SK-N-SH treated with all-trans-retinoic acid at 6 μM for 48 hours (cell line): ENCODE results near the gene LXN.

ENCODE experiments used
- ARNTL ChIP-seq: fragments of 450-650 bp; formaldehyde crosslinking; IDR thresholded peaks from 2 replicates; pipeline ENCODE4 v1.5.0; 2020; ENCODE audit warnings: low read depth, mild to moderate bottlenecking, moderate library complexity, borderline replicate concordance
- CSRNP3 ChIP-seq: fragments of 250-450 bp; sonication (Bioruptor Pico); IDR thresholded peaks from 2 replicates; pipeline ENCODE4 v1.5.1; 2021; ENCODE audit warnings: mild to moderate bottlenecking, moderate library complexity
- ESRRG ChIP-seq: fragments of 250-450 bp; sonication (Bioruptor Pico); IDR thresholded peaks from 2 replicates; pipeline ENCODE4 v1.6.1; 2021; ENCODE audit warnings: mild to moderate bottlenecking
- GLIS3 ChIP-seq: fragments of 250-450 bp; sonication (Bioruptor Pico); IDR thresholded peaks from 2 replicates; pipeline ENCODE4 v1.5.0; 2020; ENCODE audit warnings: mild to moderate bottlenecking, moderate library complexity
- PATZ1 ChIP-seq: fragments of 250-450 bp; sonication (Bioruptor Pico); IDR thresholded peaks from 2 replicates; pipeline ENCODE4 v1.8.0; 2020; ENCODE audit warnings: mild to moderate bottlenecking, moderate library complexity, borderline replicate concordance
- POU6F1 ChIP-seq: fragments of 250-450 bp; sonication (Bioruptor Pico); IDR thresholded peaks from 2 replicates; pipeline ENCODE4 v1.8.0; 2021; ENCODE audit warnings: low read depth, mild to moderate bottlenecking, moderate library complexity, borderline replicate concordance
- PPARA ChIP-seq: fragments of 250-450 bp; sonication (Bioruptor Pico); IDR thresholded peaks from 2 replicates; pipeline ENCODE4 v1.5.0; 2020; ENCODE audit warnings: mild to moderate bottlenecking, borderline replicate concordance
- RARB ChIP-seq: fragments of 250-450 bp; sonication (Bioruptor Pico); IDR thresholded peaks from 2 replicates; pipeline ENCODE4 v1.8.0; 2021; ENCODE audit warnings: mild to moderate bottlenecking, moderate library complexity
- TOX ChIP-seq: fragments of 250-450 bp; sonication (Bioruptor Pico); IDR thresholded peaks from 2 replicates; pipeline ENCODE4 v1.8.0; 2021; ENCODE audit warnings: mild to moderate bottlenecking, moderate library complexity, borderline replicate concordance
- ZNF565 ChIP-seq: fragments of 450-650 bp; formaldehyde crosslinking; conservative IDR thresholded peaks from 2 replicates; pipeline ENCODE4 v1.5.0; 2020; ENCODE audit warnings: low read depth, mild to moderate bottlenecking, moderate library complexity

GRCh38 chr3:158702815-158703481 is 30.5 kb upstream of the LXN start:
- no peak for TF ChIP-seq CSRNP3 (CRISPR knock-in tag)
- TF ChIP-seq ESRRG (CRISPR knock-in tag): no peak
- no peak for TF ChIP-seq ARNTL (CRISPR knock-in tag)
- TF ChIP-seq ZNF565 (CRISPR knock-in tag): no peak
- no peak for TF ChIP-seq RARB (CRISPR knock-in tag)
- no peak for TF ChIP-seq GLIS3
- TF ChIP-seq TOX (CRISPR knock-in tag): no peak; the same call in 1 of the 2 replicates
- TF ChIP-seq PPARA (CRISPR knock-in tag): no peak
- TF ChIP-seq PATZ1 (CRISPR knock-in tag): no peak
- no peak for TF ChIP-seq POU6F1
